GM19099 (cell line): Measurements from ENCODE around the gene DRICH1.

Experiments used
- POLR2A ChIP-seq: IDR thresholded peaks from 3 replicates; pipeline ENCODE4 v1.6.1; 2011; ENCODE audit warnings: low read depth; ENCODE audit not compliant: insufficient read length; ENCODE audit errors: extremely low read depth

Gene DRICH1

DNA sequence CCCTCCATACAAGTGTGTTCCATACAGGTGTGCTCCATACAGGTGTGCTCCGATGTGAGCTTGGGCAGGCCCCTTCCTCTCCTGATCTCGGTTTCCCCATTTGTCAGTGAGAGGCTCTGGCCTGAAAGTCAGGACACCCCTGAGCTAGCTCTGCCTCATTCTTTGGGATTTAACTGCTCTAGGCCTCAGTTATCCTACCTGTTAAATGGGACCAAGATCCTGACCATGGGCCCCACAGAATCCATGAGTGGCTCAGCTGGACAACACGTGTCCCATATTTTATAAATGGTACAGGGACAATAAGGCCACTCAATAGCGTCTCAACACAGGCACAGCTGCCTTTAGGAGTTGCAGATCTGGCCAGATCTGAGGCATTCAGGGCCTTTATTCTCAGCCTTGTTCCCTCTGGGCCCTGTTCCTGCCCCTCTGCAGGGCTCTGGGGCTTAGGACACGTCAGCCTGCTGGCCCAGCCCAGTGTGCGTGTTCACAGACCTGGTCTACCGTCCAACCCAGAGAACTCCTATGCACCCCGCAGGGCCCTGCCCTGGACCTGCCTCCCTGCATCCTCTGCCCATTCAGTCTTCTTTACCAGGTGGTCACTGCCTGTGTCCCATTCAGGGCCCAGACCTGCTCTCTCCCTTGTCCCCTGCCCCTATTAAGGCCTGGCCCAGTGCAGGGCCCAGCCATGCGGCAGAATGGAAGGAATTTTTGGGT, 33.2 kb downstream of the DRICH1 start:
- no peak for TF ChIP-seq POLR2A

DNA sequence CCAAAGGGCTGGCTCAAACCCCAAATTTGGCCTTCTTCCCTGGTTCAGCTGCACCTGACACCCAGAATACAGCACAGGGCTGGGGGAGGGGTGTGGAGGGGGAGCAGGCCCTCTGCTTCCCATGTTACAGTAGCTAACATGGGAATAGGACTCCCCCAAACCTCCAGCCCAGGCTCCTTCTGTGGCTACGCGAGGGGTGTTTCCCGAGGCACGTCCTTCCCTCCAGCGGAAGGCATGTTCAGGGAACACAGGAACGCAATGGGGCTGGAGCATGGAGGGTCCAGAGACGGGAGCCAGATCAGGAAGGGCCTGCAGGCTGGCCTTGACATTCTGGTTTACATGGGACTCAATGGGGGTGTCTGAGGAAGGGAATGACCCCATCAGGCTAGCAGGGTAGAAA, 40.3 kb downstream of the DRICH1 start:
- TF ChIP-seq POLR2A, result no peak

DNA sequence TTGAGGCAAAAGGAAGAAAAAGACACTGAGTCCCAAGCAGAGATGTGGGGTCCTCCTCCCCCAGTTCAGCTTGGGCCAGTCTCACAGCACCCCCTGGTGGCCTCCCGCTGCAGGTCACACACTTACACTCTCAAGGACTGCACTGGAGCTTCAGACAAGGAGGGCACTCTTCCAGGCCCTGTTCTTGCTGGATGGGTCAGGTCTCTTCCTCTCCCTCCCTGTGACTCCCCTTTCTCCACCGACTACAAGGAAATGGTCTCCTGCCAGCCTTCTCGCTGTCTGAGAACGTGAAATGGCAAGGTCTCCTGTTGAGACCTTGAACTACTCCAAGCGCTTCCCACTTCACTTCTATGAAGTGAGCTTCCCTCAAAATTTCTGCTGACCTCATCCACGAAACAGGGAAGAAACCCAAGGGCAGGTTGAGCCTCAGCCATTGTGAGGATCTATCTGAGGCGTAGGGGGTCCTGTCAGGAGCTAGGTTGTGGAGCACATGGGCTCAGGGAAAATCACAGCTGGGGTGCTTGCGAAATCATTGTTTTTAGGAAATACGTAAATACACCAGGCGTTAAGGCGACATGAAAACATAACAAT, 40.8 kb downstream of the DRICH1 start:
- no peak for TF ChIP-seq POLR2A

DNA sequence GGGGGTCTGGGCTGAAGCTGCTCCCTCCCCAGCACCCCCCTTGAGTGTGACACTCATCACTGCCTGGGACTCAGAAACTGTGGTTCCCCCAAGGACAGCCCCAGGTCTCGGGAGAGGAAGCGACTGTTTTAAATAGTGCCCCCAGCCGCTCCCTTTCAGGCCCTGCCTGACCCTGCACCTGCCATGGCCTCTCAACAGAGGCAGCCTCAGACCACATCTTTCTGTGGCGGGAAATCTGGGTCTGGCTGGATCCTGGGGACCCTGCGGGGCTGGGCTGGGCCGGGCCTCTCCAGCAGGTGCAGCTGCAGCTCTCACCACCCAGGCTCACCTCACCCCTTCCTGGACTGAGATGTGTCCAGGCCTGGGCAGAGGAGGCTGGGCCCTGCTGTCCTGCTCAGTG, 48.3 kb downstream of the DRICH1 start:
- TF ChIP-seq POLR2A, result no peak

DNA sequence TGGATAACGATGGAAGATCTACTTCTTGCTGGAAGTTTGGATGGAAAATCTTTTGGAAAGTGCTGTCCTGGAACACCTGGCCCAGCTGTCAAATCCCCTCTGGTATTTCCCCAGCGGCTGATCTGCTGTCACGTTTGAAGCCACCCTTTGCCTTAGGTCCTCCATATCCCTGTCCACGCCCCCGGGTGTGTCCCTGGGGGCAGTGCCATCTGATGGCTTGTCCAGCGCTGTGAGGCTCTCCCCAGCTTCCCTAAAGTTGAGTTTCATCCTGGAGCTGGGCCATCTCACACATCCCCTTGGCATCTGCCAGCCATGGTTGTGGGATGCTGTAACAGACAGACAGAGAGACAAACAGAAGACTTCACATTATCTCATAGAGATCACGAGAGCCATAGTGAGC, 49.0 kb downstream of the DRICH1 start:
- TF ChIP-seq POLR2A, result no peak

DNA sequence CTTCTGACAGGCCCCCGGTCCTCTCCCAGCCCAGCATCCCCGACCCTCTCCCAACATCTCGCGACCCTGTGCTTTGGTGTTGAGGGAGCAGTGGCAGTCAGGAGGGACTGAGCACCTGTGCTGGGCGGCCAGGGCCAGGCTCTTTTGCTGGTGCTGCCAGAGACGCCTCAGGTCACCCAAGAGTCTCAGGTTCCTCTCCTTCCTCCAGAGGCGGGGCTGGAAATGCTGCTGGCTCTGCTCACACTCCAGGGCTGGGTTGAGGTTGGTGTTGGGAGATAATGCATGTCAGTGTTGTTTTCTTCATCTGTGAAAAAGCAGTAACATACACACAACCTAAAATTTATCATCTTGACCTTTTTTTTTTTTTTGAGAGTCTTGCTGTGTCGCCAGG, 50.9 kb downstream of the DRICH1 start:
- TF ChIP-seq POLR2A, result no peak

DNA sequence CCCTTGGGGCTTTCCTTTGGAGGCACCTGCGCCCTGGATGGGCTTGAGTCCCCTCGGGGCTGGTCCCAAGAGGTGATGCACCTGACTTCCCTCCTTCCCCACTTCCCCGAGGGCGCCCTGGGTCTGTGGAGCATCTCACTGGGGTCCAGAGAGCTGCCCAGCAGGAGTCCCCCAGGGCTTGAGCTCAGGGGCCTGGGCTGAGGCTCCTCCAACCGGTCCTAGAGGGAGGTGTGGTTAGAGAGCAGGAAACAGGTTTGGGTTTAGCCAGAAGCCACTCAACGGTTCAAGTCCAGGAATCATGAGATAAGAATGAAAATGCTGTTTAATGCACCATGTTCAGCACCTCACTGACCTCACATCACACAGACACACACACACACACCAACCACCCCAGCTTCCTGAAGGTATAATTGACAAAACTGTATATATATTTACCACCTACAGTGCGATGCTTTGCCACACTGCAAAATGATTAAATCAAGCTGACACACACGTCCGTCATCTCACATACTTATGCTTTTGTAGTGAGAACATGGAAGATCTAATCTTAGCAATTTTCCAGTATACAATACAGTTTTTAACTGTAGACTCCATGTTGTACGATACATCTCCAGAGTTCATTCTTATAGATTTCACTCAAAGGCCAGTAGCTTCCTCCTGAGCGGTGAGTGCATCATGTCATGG, 51.4 kb downstream of the DRICH1 start:
- no peak for TF ChIP-seq POLR2A

DNA sequence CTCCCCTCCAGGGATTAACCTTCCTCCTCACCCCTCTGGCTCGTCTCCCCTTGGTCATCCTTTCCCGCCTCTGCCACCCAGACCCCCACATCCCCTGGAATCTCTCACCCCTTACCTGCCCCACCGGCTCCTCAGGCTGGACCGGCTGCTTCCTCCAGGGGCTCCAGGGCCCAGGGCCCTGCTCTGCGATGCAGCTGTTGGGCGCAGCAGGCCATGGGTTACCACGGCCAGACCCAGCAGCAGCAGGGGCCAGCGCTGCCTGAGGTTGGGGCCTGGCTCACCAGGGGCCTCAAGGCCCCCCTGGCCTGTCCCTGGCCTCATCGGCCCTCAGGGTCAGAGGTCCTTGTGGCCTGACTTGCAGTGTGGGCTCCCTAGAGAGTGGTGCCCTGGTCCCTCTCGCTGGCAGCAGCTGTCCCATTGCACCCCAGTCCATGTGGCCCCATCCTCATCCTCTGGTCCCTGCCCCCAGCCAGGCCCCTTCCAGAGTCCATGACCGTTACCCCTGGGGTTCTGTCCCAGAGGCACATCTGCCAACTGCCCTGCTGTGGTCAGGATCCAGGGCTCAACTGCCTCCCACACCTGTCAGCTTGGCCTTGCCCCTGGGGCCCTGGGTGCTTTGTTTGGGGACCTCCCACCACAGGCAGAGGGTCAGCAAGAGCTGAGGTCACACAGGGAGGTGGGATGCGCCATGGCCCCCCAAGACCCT, 52.1 kb downstream of the DRICH1 start, which contains the start of gene IGLL1:
Gene IGLL1 (minus strand): TSS at position 421 of the 706 bp plus-strand sequence. CDS start 100 bp downstream, at position 321.
- TF ChIP-seq POLR2A, result no peak

DNA sequence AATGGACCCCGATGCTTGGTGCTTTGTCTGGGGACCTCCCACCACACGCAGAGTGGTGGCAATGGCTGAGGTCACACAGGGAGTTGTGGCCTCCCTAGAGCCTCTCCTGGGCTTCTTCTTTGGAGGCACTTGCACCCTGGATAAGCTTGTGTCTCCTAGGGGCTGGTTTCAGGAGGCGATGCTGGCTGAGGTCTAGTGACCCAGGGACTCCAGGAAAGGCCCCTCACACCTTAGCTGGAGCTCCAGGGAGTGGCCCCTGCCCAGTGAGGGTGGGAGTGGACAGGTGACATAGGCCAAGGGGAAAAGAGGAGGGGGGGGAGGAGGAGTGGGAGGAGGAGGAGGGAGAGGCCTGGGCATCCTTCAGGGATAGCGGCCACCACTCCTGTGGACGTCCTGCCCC, 52.8 kb downstream of the DRICH1 start:
- TF ChIP-seq POLR2A, result no peak

DNA sequence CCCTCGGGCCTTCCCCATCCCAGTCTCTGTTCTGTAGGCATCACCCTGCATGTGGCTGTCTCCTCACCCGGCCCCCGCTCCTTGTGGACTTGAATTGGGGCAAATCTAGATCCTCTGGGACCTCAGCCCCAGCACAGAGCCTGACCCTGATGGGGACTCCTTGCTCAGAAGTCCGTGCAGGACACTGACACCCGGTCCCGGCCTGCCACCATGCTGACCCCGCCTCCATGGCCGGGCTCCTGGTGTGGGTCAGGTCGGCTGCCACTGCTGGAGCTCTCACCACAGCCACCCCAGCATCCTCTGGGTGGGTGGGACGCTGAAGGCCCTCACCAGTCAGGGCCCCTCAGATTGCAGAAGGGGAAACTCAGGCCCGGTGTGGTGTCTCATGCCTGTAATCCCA, 53.8 kb downstream of the DRICH1 start:
- no peak for TF ChIP-seq POLR2A

DNA sequence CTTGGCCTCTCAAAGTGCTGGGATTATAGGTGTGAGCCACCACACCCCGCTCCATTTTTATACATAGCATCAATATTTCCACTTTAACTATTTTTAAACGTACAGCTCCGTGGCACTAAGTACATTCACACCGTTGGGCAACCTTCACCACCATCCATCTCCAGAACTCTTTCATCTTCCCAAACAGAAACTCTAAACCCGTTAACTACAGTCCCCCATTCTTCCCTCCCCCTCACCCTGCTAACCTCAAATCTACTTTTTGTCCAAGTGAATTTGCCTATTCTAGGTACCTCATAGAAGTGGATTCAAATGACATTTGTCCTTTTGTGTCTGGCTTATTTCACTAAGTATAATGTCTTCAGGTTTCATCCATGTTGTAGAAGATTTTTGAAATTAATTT, 55.4 kb downstream of the DRICH1 start:
- no peak for TF ChIP-seq POLR2A

DNA sequence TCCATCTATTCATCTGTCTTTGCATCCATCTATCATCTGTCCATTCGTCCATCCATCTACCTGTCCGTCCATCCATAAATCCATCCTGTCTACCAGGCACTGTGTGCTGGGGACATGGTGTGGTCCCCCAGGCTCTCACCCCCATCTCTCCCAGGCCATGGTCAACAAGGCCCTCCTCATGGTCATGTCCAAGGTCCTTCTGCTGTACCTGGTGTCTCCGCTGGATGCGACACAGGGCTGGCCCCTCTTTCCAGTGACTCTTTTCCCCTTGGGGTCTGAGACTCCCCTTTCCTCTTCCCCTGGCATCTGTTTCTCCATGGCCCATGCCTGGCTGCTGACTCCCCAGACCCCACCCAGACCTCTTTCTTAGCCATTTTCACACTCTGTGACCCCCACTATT, 56.5 kb downstream of the DRICH1 start:
- no peak for TF ChIP-seq POLR2A

DNA sequence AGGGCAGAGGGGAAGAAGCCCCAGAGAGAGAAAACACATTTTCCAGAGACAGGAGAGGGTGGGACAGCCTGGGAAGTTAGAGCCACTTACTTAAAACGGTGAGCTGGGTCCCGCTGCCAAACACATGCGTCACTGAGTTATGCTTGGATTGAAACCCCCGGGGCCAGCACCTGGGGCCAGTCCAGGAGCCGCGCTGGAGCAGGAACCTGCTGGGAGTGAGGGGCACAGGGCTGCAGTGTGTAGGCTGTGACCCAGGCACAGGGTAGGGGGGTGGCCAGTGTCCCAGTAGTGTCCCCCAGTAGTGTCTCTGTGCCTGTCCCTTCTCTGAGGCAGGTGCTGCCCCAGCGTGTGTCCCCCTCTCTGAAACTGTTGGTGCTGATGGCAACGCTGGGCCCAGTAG, 57.2 kb downstream of the DRICH1 start:
- no peak for TF ChIP-seq POLR2A

DNA sequence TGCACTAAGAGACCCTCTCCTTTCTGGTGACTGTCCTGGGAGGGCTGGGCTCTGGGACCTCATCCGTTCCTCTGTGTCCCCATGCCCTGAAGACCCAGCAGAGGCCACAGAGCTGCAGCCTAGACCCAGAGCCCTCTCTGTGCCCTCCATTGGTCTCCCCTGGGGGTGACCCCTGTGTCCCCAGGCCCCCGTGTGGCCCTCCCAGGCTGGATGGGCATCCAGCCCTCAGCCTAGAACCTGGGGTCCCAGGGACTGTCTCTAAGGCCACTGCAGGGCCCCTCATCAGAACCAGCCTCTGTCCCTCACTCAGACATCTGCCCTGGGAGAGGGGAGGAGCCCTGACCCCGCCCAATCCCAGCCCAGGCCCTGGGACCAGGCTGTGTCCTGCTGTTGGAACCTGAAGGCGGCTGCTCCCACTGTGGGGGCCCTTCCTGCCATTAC, 57.7 kb downstream of the DRICH1 start:
- TF ChIP-seq POLR2A, result no peak

DNA sequence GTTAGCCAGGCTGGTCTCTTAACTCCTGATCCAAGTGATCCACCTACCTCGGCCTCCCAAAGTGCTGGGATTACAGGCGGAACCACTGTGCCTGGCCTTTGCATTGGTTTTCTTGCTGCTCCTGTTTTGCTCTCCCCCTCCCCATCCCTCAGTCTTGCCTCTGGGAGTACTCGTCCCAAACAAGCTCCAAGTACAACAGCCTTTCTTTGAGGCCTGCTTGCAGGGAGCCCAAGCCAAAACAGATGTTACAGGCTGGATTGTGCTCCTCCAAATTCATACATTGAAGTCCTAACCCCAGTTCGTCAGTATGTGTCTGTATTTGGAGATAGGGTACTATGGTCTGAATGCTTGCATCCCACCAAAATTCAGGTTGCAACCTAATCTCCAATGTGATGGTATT, 60.6 kb downstream of the DRICH1 start:
- TF ChIP-seq POLR2A, result no peak

DNA sequence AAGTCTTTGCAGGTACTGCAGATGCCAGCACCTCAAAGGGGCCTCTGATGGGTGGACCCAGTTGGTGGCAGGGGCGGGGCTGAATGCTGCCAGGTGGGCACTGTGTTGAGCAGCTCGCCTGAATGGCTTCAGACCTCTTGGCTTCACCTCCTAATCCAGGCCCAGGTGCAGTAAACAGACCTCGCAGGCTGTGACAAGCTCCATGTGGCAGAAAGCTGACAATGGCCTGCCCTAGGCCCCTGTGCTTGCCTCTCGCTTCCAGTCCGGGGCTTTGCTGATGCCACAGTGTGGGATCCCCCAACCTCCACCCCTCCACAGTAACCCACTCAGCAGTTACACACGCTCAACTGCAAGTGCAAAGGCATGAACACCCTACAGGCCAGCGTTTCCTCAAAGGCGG, 61.4 kb downstream of the DRICH1 start:
- no peak for TF ChIP-seq POLR2A

DNA sequence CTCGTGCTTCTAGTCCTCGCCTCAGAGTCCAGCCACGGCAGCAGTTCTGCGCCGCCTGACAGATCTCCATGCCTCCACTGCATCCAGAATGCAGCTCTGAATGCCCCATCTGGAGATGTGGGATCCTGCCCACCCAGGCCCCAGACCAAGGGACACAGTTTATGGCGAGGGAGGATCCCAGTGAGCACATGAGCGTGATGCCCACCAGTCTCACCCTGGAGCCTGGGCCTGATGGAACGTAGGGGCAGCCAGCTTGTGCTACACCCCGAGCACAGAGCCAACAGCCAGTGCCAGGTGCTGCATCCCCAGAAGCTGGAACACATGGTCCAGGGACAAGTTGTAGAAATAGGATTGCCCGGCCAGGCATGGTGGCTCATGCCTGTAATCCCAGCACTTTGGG, 62.4 kb downstream of the DRICH1 start:
- TF ChIP-seq POLR2A, result no peak
